ENCODE measurements around the gene PARD3. TPM values are rescaled to one million over a fixed set of nuclear protein-coding genes. Genes with fewer than 3 reads are reported as not detected.

PARD3 gene
- total and polyA plus RNA-seq, 2 donors from 2014 or later, result 21.1 to 47.5 TPM

DNA sequence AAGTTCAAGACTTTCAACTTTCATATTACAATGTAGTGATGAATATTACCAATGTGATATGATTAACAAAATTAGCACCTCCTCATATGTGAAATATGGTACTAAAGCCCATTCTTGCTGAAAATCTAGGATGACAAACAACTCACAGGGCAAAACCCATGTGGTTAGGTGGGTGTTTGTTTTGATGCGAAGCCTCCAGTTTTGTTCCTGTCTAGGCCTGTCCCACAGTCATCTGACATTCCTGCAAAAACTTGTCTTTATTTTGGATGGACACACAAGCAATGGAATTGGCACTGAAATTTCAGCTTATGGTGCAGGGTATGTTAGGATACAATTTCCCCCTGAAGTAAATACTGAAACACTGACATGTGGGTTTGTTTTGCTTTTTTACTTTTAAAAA, 95.3 kb downstream of the PARD3 start:
- no peaks in the 10 kb centered on the region for H3K9me3 ChIP-seq (ENCODE audit: control insufficient read depth in 2 of 3, insufficient read depth in 1 of 3, low read length in 3 of 3)
- H3K36me3 ChIP-seq (ENCODE audit: control insufficient read depth in 2 of 3, insufficient read depth in 3 of 3, low read length in 3 of 3), result no peaks in the 10 kb centered on the region
- peaks cover 0 to 31% (median 23%) of the 10 kb centered on the region in 3 donors for H3K4me1 ChIP-seq (ENCODE audit: control insufficient read depth in 2 of 3, insufficient read depth in 2 of 3, low read depth in 1 of 3, low read length in 3 of 3)
- peak overlapping the region in 1 of 2 donors; percentile 33 for H3K27ac ChIP-seq (ENCODE audit: low read depth in 2 of 2, low read length in 2 of 2)
- H3K4me3 ChIP-seq (ENCODE audit: low read length in 3 of 3), result no peak overlapping the region
- FAIRE-seq (no peak), DNase-seq (no peak)
- no peak overlapping the region for H3K9ac ChIP-seq (ENCODE audit: low read length in 3 of 3)
- H3K27me3 ChIP-seq (ENCODE audit: control insufficient read depth, insufficient read depth, low read length), result no peaks in the 10 kb centered on the region
- TF ChIP-seq, protein P1, sequence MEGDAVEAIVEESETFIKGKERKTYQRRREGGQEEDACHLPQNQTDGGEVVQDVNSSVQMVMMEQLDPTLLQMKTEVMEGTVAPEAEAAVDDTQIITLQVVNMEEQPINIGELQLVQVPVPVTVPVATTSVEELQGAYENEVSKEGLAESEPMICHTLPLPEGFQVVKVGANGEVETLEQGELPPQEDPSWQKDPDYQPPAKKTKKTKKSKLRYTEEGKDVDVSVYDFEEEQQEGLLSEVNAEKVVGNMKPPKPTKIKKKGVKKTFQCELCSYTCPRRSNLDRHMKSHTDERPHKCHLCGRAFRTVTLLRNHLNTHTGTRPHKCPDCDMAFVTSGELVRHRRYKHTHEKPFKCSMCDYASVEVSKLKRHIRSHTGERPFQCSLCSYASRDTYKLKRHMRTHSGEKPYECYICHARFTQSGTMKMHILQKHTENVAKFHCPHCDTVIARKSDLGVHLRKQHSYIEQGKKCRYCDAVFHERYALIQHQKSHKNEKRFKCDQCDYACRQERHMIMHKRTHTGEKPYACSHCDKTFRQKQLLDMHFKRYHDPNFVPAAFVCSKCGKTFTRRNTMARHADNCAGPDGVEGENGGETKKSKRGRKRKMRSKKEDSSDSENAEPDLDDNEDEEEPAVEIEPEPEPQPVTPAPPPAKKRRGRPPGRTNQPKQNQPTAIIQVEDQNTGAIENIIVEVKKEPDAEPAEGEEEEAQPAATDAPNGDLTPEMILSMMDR (IDR thresholded peaks at IDR 0.05; ENCODE audit: borderline replicate concordance, extremely low read depth, insufficient read depth), result no peak
- intact Hi-C loops (cut with DNase I), result no loop called here

DNA sequence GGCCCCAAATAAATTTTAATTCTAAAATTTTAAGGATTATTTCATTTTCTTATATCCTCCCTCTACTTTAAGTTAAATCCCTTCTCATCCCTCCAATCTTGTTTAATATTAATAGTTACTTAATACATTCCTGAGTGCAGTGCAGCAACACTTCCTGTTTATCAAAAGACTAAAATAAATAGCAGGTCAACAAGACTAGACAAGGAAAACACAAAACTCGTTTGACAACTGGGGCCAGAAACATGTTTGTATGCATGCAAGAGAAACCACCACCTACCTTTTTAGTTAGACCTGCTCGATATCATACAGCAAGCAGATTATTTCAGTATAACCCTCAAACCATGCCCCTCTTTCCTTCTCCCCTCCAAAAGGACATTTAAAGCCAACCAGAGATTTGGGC, 95.8 kb downstream of the PARD3 start:
- DNase-seq, result no peak
- Histone ChIP-seq H3K27ac (ENCODE audit: low read depth in 2 of 2, low read length in 2 of 2) (peak overlapping the region in 1 of 2 donors; percentile 33), H3K9me3 (ENCODE audit: control insufficient read depth in 2 of 3, insufficient read depth in 1 of 3, low read length in 3 of 3) (no peaks in the 10 kb centered on the region), H3K4me3 (ENCODE audit: low read length in 3 of 3) (no peak overlapping the region), H3K9ac (ENCODE audit: low read length in 3 of 3) (no peak overlapping the region), H3K4me1 (ENCODE audit: control insufficient read depth in 2 of 3, insufficient read depth in 2 of 3, low read depth in 1 of 3, low read length in 3 of 3) (peaks cover 0 to 33% (median 23%) of the 10 kb centered on the region in 3 donors), H3K36me3 (ENCODE audit: control insufficient read depth in 2 of 3, insufficient read depth in 3 of 3, low read length in 3 of 3) (no peaks in the 10 kb centered on the region), H3K27me3 (ENCODE audit: control insufficient read depth, insufficient read depth, low read length) (no peaks in the 10 kb centered on the region)
- FAIRE-seq, result no peak
- TF ChIP-seq, protein P1 (IDR thresholded peaks at IDR 0.05; ENCODE audit: borderline replicate concordance, extremely low read depth, insufficient read depth), result no peak
- intact Hi-C loops (cut with DNase I), result no loop called here

DNA sequence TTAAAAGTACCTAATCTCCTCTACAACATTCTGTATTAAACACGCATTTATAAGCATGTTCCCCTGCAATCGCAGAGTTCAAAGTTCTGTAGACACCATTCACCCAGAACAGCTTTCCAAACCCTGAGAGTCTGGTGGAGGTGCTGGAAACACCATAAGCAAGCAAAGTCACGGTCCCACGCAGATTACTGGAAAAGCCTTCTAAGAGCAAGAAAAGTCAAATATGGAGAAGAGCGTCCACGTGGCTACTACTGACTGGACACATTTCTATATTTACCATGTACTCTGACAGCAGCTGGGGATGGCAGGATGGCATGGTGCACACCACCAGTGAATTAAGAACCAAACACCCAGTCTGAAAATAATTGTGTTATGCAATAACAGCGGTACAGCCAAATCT, 97.7 kb downstream of the PARD3 start:
- Histone ChIP-seq H3K9ac (ENCODE audit: low read length in 3 of 3) (no peak overlapping the region), H3K9me3 (ENCODE audit: control insufficient read depth in 2 of 3, insufficient read depth in 1 of 3, low read length in 3 of 3) (no peaks in the 10 kb centered on the region), H3K4me3 (ENCODE audit: low read length in 3 of 3) (no peak overlapping the region), H3K27ac (ENCODE audit: low read depth in 2 of 2, low read length in 2 of 2) (peak overlapping the region; percentile 55 to 64), H3K36me3 (ENCODE audit: control insufficient read depth in 2 of 3, insufficient read depth in 3 of 3, low read length in 3 of 3) (no peaks in the 10 kb centered on the region), H3K4me1 (ENCODE audit: control insufficient read depth in 2 of 3, insufficient read depth in 2 of 3, low read depth in 1 of 3, low read length in 3 of 3) (peaks cover 0 to 31% (median 19%) of the 10 kb centered on the region in 3 donors), H3K27me3 (ENCODE audit: control insufficient read depth, insufficient read depth, low read length) (no peaks in the 10 kb centered on the region)
- DNase-seq, result no peak
- no peak for FAIRE-seq
- TF ChIP-seq, protein P1 (IDR thresholded peaks at IDR 0.05; ENCODE audit: borderline replicate concordance, extremely low read depth, insufficient read depth), result no peak
- intact Hi-C loops (cut with DNase I), result no loop called here

DNA sequence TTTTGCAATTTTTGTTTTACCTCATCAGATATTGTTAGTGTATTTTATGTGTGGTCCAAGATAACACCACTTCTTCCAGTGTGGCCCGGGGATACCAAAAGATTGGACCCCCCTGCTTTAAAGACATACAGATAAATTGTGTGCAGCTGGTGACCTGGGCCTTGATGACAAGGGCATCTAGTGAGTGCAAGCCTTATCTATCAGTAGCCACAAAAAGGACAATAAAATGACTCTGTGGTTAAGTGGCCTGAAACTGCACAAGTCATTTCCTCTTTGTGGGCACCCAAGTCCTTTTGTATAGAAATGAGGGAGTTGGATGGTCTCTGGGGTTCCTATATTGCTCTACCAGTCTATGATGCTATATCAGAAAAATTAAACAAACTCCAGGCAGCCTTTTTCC, 98.1 kb downstream of the PARD3 start:
- FAIRE-seq (no peak), DNase-seq (no peak)
- H3K9ac ChIP-seq (ENCODE audit: low read length in 3 of 3), result no peak overlapping the region
- peaks cover 0 to 36% (median 22%) of the 10 kb centered on the region in 3 donors for H3K4me1 ChIP-seq (ENCODE audit: control insufficient read depth in 2 of 3, insufficient read depth in 2 of 3, low read depth in 1 of 3, low read length in 3 of 3)
- no peaks in the 10 kb centered on the region for H3K9me3 ChIP-seq (ENCODE audit: control insufficient read depth in 2 of 3, insufficient read depth in 1 of 3, low read length in 3 of 3)
- intact Hi-C loops (cut with DNase I), result no loop called here
- peak overlapping the region; percentile 33 to 55 for H3K27ac ChIP-seq (ENCODE audit: low read depth in 2 of 2, low read length in 2 of 2)
- H3K36me3 ChIP-seq (ENCODE audit: control insufficient read depth in 2 of 3, insufficient read depth in 3 of 3, low read length in 3 of 3), result no peaks in the 10 kb centered on the region
- peak overlapping the region in 1 of 3 donors; percentile 10 for H3K4me3 ChIP-seq (ENCODE audit: low read length in 3 of 3)
- TF ChIP-seq, protein P1 (IDR thresholded peaks at IDR 0.05; ENCODE audit: borderline replicate concordance, extremely low read depth, insufficient read depth), result no peak
- no peaks in the 10 kb centered on the region for H3K27me3 ChIP-seq (ENCODE audit: control insufficient read depth, insufficient read depth, low read length)

Measured in kidney (tissue), 14 donors.